ENCODE results near the gene MPHOSPH8.

DNA sequence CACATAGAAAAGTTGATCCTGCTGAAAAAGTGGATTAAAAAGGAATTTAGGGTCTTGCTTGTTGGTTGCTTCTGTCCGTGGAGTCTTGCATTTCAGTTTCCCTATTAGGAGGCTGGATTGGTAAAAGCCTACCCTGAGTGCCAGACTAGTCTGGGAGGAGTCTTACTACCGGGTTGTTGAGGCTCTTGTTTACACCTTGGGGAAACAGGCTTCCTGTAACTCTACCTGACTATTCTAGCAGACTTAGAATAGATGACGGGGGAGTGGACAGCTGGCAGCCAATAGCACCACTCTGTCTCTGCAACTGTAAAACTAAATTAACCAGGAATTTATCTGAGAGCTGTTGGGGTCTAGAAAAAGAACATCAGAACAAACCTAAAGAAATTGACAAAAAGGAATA is 11.3 kb upstream of the MPHOSPH8 start:
- TF ChIP-seq, protein P1, sequence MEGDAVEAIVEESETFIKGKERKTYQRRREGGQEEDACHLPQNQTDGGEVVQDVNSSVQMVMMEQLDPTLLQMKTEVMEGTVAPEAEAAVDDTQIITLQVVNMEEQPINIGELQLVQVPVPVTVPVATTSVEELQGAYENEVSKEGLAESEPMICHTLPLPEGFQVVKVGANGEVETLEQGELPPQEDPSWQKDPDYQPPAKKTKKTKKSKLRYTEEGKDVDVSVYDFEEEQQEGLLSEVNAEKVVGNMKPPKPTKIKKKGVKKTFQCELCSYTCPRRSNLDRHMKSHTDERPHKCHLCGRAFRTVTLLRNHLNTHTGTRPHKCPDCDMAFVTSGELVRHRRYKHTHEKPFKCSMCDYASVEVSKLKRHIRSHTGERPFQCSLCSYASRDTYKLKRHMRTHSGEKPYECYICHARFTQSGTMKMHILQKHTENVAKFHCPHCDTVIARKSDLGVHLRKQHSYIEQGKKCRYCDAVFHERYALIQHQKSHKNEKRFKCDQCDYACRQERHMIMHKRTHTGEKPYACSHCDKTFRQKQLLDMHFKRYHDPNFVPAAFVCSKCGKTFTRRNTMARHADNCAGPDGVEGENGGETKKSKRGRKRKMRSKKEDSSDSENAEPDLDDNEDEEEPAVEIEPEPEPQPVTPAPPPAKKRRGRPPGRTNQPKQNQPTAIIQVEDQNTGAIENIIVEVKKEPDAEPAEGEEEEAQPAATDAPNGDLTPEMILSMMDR (IDR thresholded peaks at IDR 0.05) = no peak
- no peak for TF ChIP-seq ZFX (IDR thresholded peaks at IDR 0.05; ENCODE audit: borderline replicate concordance)
